Stimulated activated CD4-positive, alpha-beta T cell treated with anti-CD3 and anti-CD28 coated beads, Interleukin-12 subunit alpha, Interleukin-12 subunit beta, amount 100 ng/mL, for 4 hours (primary cell): ENCODE data around the gene DIO3.

Source experiments
- DNase-seq: peaks from one replicate; pipeline ENCODE4 v3.0.0-alpha.2; 2020

The DIO3 gene

DNA sequence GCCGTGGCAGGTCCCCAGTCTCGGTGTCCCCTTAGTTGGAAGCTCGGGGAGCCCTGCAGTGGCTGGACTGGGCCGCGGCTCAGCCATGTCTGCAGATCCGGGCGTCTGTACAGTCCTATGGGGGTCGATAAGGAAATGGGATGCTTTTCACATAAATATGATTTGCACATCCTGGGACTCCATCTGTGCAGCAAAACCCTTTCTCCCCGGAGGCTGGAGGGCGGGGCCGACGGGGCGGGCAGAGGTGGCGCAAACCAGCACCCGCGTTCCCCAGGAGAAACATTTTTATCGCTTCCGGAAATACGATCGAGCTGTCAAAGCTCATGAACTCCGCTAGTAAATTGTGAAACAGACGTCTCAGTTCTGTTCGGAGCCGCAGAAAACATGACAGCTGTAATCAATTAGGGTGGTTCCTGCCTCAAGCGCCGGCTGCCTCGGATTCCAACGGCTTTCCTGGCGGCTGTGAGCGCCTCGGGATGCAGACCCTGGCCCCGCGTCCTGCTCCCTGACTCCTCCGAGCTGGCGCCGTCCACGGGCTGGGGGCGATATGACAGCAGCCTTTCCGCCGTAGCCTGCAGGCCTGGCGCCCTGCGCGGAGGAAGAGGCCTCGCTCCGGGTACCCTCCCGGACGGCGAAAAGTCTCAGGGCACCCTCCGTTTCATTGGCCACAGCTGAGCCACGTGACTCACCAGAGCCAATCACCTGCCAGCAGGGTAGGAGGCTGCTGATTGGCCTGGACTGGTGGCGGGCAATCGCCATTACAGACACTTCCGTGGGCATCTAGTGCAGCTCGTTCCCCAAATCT is 23.0 kb downstream of the DIO3 start:
- DNase-seq: no peak

DNA sequence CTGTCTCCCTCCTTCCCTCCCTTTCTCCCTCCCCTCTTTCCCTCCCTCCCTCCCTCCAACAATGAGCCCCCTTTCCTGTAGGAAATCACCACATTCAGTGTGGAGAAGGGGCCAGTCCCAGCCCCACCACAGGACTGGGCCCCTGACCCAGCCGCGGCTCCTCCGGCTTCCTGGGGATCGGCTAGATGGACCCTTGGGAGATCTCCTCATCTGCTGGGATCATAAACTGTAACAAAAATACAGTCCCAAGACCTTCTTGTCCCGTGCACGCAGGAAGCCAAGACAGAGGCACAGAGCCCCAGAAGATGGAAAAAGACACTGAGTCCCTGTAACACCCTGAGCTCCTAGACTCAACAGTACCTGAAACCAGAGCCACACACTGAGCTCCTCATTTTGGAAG is 23.9 kb downstream of the DIO3 start:
- DNase-seq: no peak

DNA sequence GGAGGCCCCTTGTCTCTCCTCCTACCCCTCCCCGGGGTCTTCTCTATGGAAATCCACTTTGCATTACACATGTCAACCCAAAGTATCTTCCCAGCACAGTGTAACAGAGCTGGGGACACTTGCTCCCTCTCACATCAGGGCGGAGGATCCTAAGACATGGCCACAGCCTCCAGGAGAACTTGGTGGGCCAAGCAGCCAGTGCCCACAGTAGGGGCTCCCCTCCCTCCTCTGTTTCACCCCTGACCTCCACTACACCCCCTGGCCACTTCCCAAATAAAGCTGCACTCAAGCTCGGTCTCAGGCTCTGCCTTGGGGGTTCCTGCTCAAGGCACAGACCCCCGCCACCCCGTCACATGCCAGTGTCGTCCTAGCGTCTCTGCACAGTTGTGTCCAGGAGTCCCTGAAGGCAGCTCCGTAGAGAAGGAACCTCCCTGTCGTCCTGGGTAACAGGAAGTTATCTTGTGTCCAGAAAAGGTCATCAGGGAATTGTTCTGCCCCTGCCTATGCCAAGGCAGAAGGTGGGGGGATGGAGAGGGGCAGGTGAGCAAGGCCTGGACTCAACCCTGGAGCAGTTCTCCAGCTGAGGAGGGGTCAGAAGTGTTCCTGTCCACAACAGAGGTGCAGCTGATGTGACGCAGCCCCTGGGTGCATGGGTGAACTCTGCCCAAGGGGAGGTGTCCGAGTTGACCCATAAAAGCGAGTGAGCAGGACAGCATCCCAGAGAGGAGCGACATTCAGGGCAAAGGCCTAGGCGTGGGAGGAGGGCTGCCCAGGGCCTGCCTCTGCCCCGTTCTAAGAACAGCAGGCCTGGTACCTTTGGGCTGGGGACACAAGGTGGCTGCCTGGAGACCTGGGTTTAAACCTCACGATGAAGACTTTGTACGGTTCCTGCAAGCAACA is 25.5 kb downstream of the DIO3 start:
- no peak for DNase-seq

DNA sequence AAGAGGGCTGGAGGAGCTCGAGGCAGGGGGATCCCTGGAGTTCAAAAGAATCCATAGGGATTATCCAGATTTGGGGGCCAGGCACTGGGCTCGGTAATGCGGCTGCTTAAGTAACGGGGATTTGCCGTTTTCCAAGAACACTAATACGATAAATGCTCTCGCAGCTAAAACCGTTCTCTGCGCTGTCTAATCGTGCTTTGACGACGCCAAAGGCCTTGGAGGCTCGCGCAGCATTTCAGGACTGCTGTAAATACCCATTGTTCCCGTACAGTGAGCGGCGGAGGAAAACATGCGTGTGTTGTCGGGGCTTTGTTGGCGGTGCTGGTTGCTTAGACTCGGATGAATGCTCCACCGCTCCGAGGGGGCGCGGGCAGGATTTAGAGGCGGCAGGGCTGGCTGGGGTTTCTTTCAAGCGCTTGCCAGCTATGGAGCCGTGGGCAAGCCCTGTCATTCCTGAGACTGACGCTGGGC is 26.2 kb downstream of the DIO3 start:
- DNase-seq: no peak

DNA sequence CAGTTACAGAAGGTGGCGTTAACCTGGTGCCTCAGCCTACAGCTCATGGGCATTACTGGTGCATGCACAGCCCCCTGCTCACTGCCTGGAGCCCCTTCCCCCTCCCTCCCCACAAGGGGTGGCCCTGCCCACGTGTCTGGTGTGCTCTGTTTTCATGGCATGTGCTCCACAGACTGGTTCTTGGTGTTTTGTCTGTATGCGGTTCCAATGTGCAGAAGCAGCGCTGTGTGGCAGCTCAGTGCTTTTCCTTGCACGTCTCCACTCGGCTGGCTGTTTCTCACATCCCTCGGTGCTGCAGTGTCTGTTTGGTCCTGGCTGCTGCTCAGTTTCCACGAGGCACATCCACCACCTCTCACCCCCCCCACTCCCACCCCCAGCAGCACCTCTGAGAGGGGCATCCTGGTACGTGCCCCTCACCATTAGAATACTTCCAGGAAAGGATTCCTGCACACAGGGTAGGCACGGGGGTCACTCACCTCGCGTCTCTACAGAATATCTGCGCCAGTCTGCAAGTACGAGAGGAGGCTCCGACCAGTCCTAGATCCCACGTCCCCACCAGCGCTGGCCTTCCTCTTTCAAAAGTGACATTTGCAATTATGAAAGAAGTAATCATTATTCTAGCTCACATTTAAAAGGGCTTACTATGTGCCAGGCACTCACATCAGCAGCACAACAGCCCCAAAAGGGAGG is 27.1 kb downstream of the DIO3 start:
- no peak for DNase-seq

DNA sequence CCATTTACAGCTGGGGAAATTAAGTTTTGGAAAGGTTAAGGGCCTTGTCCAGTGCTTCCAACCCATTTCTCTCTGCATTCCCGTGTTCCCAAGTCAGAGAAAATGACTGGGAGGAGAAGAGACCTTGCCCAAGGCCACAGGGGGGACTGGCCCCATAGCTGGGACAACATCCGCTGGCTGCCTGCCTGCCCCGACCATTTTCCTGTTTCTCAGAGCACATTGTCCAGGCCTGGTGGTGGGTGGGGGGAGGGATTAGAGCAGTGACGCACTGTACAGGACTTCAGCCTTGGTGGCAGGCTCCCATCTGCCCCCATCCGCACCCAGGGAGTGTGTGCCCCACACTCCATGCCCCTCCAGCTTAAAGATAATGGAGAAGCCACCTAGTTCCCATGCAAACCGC is 27.7 kb downstream of the DIO3 start:
- no peak for DNase-seq

DNA sequence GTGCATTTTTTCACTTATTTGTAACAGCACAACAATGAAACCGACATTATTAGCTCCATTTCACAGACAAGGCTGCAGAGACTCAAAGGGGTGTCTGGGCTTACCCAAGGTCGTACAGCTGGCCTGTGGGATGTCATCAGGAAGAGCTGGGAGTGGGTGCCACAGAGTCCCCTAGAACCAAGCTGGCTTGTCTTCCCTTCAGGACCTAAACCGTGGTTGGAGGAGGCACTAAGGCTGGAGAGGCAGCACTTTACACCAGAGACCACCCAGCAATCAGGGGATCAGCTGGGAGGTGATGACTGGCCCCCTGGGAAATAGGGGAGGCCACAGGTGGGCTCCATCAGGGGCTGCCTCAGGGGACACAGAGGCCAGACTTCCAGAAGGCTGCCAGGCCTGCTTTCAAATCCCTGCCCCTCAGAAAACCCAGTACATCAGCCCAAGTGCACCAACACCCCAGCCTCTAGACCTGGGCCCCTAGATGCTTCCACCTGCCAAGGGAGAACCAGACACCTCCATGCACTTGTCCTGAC is 28.3 kb downstream of the DIO3 start:
- no peak for DNase-seq

DNA sequence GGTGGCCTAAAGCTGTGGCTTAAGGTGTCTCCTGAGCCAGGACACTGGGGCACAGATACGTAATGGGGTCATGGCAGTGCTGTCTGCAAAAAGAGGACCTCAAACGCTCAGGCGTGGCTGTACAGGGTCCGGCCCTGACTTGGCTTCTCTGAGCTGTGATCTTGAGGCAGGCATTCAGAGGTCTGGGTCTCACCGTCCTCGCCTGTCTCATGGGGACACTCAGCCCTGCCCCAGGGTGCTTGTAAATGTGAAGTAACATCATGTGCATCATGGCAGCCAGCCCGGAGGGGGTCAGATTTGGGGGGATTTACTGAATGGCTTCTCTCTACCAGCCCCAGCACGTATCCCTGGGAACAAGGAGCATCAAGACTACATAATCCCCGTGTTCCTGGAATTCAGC is 28.8 kb downstream of the DIO3 start:
- no peak for DNase-seq

DNA sequence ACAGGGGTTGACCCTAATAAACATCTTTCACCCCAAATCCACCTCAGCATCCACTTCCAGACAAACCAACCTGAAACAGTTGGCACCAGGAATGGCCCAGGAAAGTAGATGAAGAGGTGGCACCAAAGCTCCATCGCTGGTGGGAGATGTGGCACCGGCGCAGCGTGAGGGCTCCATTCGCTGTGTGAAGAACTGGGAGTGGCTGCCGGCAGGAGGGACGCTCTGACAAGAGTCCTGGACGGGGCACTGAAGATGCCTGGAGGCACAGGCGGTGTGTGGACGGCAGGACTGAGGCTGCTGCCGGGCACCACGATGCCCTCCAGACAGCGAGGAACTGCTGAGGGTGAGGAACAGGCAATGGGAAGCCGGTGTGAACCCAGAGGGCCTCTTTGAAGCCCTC is 29.3 kb downstream of the DIO3 start:
- no peak for DNase-seq

DNA sequence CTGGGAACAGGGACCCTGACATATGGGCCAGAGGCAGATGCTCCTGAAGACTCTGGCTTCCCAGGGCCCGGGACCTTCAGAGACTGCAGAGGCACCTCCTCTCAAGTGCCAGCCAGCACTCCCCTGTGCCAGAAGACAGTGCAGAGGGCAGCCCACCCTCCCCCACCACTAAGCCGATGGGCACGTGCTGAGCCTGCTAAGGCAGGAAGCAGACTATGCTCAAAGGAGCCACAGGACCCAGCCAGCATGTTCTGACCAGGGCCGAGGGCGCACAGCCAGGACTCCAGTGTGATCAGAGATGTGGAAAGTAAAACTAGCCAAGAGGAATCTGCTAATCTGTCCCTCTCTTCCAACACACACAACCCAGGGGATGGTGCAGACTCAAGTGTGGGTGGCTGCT is 29.8 kb downstream of the DIO3 start:
- no peak for DNase-seq

DNA sequence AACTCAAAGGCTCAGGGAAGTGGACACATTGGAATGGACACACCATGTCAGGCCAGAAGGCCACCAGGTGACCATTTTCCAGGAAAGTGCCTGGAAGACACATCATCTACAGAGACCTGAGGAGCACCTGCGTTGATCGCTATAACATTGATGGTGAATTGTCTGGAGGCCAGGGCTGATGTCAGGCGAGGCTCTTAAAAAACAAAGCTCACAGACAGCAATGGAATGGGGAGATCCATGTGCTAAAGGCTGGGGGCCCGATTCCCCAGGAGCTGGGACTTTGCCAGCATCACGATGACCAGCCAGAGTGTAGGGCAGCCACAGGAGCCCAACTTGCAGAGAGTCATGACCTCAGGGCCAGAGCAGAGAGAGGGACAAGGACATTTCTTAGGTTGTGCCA is 30.3 kb downstream of the DIO3 start:
- no peak for DNase-seq

DNA sequence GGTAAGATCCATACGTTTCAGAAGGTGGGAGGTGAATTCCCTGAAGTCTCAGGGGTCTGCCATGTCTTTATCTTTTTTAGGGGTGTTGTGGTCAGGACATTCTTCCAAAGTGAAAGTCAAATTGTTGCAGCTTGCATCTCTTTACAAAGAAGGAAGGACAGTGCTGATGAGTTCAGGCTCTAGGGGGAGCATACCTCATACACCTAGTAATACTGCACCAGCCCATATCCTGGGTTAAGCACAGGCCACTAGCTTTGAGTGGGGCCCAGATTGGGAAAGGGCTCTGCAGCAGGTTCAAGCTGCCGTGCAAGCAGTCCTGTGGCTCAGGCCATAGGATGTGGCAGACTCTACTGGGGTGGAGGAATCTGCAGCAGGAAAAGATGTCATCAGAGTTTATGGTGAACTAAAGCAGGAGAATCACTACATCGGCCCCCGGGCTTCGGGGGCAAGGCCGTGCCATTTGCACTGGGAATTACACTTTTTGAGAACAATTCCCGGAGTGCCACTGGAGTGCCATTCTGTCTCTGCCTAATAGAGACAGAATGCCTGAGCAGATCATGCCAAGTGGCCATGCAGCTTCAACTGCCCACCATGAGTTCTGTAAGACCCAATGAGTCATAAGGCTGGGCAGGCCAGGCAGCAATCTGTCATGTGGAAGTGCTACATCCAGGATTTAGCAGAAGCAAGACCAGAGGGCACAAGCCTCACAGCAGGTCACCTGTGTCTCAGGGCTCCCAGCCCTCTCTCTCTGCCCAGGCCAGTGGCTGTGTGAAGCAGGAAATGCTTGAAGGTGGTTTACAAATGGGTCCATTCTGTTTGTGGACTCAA is 32.3 kb downstream of the DIO3 start:
- DNase-seq: no peak

DNA sequence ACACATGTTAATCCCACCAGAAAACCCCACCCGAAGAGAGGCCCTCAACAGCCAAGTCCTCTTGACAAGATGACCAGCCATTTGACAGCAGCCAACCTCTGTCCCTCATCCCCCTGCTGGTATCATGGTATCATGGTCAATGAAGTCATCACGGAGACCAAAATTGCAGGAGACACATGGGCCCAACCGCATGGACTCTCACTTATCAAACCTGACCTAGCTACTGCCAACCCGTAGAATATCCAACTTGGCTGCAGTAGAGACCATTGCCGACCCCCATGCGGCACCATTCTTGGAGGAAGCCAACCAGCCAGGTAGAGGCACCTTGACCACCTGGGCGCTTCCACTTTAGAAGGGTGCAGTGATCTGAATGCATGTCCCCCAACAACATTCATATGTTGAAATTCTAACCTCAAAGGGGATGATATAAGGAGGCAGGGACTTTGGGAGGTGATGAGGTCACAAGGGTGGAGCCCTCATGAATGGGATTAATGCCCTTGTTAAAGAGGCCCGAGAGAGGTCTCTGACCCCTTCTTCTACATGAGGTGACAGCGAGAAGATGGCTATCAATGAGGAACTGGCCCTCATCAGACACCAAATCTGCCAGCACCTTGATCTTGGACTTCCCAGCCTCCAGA is 33.3 kb downstream of the DIO3 start:
- DNase-seq: no peak

DNA sequence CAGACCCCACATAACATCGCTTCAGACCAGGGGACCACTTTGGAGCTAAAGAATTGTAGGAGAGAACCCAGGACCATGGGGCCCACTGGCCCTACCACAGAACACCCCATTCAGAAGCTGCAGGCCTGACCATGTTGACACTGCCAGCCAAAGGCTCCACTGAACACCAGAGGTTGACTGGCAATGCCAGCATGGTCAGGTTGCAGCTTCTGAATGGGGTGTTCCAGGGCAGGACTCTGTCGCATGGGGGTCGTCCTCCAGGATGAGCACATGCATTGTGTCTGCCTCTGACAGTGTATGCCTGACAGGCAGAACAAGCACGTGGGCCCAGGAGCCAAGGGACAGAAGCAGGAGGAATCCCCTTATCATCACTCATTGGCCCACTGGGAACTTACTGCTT is 34.1 kb downstream of the DIO3 start:
- DNase-seq: no peak

DNA sequence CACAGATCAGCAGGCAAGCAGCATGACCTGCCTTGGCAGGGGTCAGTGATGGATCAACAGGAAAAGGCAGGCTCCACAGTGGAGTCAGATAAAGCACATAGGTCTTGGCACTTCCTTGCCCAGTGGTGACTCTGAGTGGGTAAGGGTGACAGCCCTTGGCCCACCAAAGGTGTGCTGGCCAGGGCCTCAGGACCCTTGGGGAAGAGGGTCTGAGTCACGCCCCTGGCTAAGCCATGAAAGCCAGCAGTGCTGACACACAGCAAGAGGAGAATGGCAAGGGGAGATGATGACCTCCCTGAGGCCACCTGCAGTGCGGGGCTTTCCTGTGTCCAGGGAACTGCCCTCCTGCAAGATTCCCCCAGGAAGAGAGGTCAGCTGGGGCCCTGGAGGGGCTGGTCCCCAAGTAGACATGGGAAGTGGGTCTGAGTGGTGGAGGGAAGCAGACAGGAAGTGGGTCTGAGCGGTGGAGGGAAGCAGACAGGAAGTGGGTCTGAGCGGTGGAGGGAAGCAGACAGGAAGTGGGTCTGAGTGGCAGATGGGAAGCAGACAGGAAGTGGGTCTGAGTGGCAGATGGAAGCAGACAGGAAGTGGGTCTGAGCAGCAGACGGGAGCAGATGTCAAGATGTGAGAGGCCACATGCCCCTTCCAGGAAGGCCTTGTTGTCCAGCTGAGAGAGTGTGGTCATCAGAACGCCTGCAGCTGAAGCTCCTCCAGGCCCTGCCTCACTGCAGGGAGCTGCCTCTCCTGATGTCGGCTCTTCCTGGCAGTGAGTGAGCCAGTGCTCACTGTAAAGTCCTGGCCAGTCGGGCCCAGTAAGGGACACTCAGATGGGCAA is 34.8 kb downstream of the DIO3 start:
- peak; percentile 24 for DNase-seq

DNA sequence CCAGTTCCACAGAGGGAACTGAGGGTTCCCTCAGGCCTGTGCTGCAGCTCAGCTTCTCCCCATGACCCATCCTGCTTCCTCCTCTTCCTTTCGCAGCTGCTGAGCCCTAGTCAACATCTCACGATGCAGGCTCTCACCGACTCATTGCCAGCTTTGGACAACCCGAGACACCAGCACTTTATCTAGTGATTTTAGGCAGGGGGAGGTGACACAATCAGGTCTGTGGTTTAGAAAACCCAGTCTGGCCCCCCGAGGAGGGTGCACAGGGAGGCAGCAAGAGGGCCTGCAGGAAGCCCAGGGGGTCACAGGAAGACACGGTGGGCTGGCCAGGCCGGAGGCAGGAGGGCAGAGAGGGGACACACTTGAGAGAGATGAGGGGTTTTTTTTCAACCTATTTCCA is 35.4 kb downstream of the DIO3 start:
- DNase-seq: no peak

DNA sequence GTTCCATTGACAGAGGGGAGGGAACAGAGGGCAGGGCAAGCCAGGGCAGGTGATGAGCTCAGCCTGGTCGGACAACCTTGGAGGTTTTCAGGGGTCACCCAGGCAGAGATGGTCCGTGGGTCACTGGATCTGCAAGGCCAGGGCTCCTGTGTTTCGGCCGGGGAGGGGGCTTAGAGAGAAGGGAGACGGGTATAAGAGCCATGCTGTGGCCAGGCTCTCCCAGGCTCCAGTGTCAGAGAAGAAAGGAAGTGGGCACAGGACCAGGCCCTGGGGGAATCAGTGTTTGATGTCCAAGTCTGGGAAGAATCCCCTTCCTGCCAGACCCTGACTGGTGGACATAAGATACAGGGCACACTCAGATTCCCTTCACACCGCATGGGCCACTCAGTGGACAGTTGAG is 36.9 kb downstream of the DIO3 start:
- DNase-seq: no peak

DNA sequence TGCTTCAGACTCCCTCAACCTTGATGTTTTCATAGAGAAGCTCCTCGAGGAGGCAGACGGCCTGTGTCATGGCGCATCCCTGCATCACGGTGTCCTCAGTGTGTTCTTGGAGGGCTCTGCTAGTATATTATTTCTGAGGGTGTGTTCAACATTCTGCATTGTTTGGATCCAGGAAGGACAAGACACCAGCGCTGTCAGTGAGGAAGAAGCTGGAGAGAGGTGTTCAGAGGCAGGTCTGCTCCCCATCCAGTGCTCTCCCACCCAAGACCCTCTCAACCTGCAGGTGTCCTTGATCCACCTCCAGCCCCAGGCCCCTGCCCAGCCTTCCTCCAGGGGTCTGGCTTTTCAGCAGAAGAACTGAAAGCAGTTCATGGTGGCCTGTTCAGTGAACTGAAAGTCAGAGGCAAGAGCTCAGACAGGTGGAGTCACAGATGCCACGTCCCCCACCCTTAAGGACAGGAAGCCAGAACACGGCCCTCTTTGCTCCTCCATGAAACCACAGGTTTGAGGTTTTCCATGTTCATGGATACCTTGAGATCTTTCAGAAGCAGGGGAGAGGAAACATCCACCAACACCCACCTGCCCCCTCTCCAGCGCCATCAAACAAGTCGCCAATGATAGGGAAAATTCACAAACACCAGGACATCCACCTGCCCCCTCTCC is 37.4 kb downstream of the DIO3 start:
- no peak for DNase-seq

DNA sequence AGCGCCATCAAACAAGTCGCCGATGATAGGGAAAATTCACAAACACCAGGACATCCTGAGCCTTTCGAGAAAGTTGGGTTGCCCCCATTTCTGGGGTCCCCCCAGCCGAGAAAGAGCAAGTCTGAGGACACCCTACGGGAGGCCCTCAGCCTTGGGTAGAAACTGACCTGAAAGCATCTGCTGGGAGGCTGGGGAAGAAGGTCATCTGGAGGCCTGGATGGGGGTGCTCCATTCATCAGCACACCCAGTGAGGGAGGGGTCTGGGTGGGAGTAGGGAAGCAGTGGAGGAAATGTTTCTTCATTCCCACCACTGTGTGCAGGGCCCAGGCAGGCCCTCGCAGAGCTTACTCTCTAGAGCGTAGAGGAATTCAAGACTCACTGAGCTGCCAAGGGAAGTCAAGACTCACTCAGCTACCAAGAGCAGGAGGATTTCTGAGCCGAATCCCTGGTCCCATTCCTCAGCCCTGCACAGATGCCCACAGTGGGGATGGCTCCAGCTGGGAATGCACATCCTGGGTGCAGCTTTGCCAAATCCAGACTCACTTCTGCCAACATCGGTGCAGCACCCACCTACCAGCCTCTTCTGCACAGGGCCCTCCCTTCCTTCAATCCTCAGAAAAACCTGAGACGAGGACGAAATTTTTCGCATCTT is 38.1 kb downstream of the DIO3 start:
- no peak for DNase-seq
